PC-3 (cell line): ENCODE results near the gene UBE2S. TPM values are rescaled to one million over a fixed set of nuclear protein-coding genes. Genes with fewer than 3 reads are reported as not detected.

Experiments used
- ATAC-seq: fragments of 200-7000 bp; cut with Tn5 transposase; 2 replicates; pipeline ENCODE4 v1.9.1; 2020; ENCODE audit warnings: mild to moderate bottlenecking, moderate library complexity
- BruUV-seq: library from RNA; stranded (reverse); fragments of 400-500 nt; replicated peaks from 2 replicates; lab custom pipeline; 2021; lab: Mats Ljungman, UMichigan
- CTCF ChIA-PET: fragments of 300-600 bp; sonication (Branson Sonifier 250); formaldehyde crosslinking; loops from one replicate; lab custom pipeline; 2022; ENCODE audit warnings: antibody characterized with exemption; lab: Charles Lee
- POLR2A ChIA-PET: fragments of 300-600 bp; sonication (Branson Sonifier 250); formaldehyde crosslinking; loops from one replicate; lab custom pipeline; 2022; ENCODE audit warnings: antibody characterized with exemption; ENCODE audit not compliant: unreplicated experiment; lab: Charles Lee
- DNase-seq: peaks from one replicate; pipeline ENCODE4 v3.0.0-alpha.2; 2015
- H2AFZ ChIP-seq: fragments of 300-600 bp; sonication (generic); 2 replicates; pipeline ENCODE4 v1.6.0; 2016; ENCODE audit warnings: antibody characterized with exemption, low read length
- H3F3A ChIP-seq: fragments of 300-600 bp; sonication (generic); one replicate; pipeline ENCODE4 v1.6.0; 2017; ENCODE audit warnings: antibody characterized with exemption, low read length, control low read depth, mild to moderate bottlenecking; ENCODE audit not compliant: unreplicated experiment
- H3K27ac ChIP-seq: fragments of 300-600 bp; sonication (generic); 2 replicates; pipeline ENCODE4 v1.5.1; 2016; ENCODE audit warnings: mild to moderate bottlenecking, low read length
- H3K27me3 ChIP-seq: fragments of 300-600 bp; sonication (generic); 2 replicates; pipeline ENCODE4 v1.6.1; 2016; ENCODE audit warnings: low read length, mixed read lengths
- H3K36me3 ChIP-seq: fragments of 300-600 bp; sonication (generic); 2 replicates; pipeline ENCODE4 v1.6.1; 2016; ENCODE audit warnings: low read depth, mixed run types, low read length, mixed read lengths
- H3K4me1 ChIP-seq: fragments of 300-600 bp; sonication (generic); 2 replicates; pipeline ENCODE4 v1.5.1; 2016; ENCODE audit warnings: low read length; ENCODE audit not compliant: insufficient read depth
- H3K4me2 ChIP-seq: fragments of 300-600 bp; sonication (generic); 2 replicates; pipeline ENCODE4 v1.6.0; 2016; ENCODE audit warnings: low read length
- H3K4me3 ChIP-seq: fragments of 300-600 bp; sonication (generic); 2 replicates; pipeline ENCODE4 v1.5.1; 2016; ENCODE audit warnings: mild to moderate bottlenecking, low read length, mixed read lengths
- H3K79me2 ChIP-seq: fragments of 300-600 bp; sonication (generic); 2 replicates; pipeline ENCODE4 v1.6.1; 2017; ENCODE audit warnings: low read length, mixed read lengths
- H3K9ac ChIP-seq: fragments of 300-600 bp; sonication (generic); 2 replicates; pipeline ENCODE4 v1.6.0; 2016; ENCODE audit warnings: mild to moderate bottlenecking, low read length
- H3K9me2 ChIP-seq: fragments of 300-600 bp; sonication (generic); replicated peaks from 2 replicates; pipeline ENCODE4 v1.6.1; 2016; ENCODE audit warnings: mixed run types, low read length, mixed read lengths
- H3K9me3 ChIP-seq: fragments of 300-600 bp; sonication (generic); 2 replicates; pipeline ENCODE4 v1.6.1; 2016; ENCODE audit warnings: low read length, mixed read lengths
- H4K20me1 ChIP-seq: fragments of 300-600 bp; sonication (generic); 2 replicates; pipeline ENCODE4 v1.6.1; 2016; ENCODE audit warnings: low read length, mixed read lengths
- CTCF ChIP-seq: fragments of 300-600 bp; sonication (generic); conservative IDR thresholded peaks from 2 replicates; pipeline ENCODE4 v1.5.1; 2017; ENCODE audit warnings: antibody characterized with exemption, low read depth, mild to moderate bottlenecking, low read length
- EZH2 ChIP-seq: fragments of 300-600 bp; sonication (generic); IDR thresholded peaks from one replicate; pipeline ENCODE4 v1.6.1; 2017; ENCODE audit warnings: antibody characterized with exemption, mild to moderate bottlenecking, low read length; ENCODE audit not compliant: unreplicated experiment
- EZH2phosphoT487 ChIP-seq: fragments of 300-600 bp; sonication (generic); IDR thresholded peaks from 2 replicates; pipeline ENCODE4 v1.6.1; 2018; ENCODE audit warnings: mild to moderate bottlenecking, antibody characterized with exemption, low read length, borderline replicate concordance
- intact Hi-C: fragments of 100-400 bp; cut with micrococcal nuclease; formaldehyde crosslinking; loops from 2 replicates; pipeline ENCODE4 v1.9.0; 2023
- total RNA-seq: library from RNA; depleted of rRNA; stranded (reverse); fragments of >200 nt; gene quantifications from 2 replicates; pipeline ENCODE4 v1.2.3, GENCODE V29; 2014

Gene UBE2S
- total RNA-seq, 1 experiment from 2014 or later, result 2,245 TPM

- Histone ChIP-seq H3K79me2 (peaks cover 1% of the 10 kb centered on the region), H3K9me3 (no peaks in the 10 kb centered on the region), H2AFZ (no peak within 1 kb of the TSS), H3K27ac (no peak within 1 kb of the TSS), H3K36me3 (no peaks in the 10 kb centered on the region), H3K4me1 (peaks cover 30% of the 10 kb centered on the region), H3K27me3 (no peaks in the 10 kb centered on the region), H3K9me2 (no peaks in the 10 kb centered on the region), H3K4me2 (no peak within 1 kb of the TSS), H3K9ac (no peak within 1 kb of the TSS), H3K4me3 (no peak within 1 kb of the TSS), H4K20me1 (no peaks in the 10 kb centered on the region), H3F3A (no peaks in the 10 kb centered on the region)
- intact Hi-C loops, result no loop called here
- POLR2A ChIA-PET, result interaction anchor here (0.7 kb wide), 1 partner anchor 1185 kb away, joined by 25 read pairs; no protein-coding TSS in a partner anchor
- ATAC-seq (peak; percentile 10; the same call in 1 of the 2 replicates), DNase-seq (no peak)
- TF ChIP-seq CTCF (no peak), EZH2phosphoT487 (no peak), EZH2 (no peak)
- CTCF ChIA-PET, result no interaction called here
- BruUV-seq, result no TSS peak
Measured at GRCh38 chr19:55376241-55376933, 31.2 kb downstream of the UBE2S start, which contains the start of gene TMEM190. Gene TMEM190 (plus strand): TSS chr19:55376826. CDS start chr19:55376854, 28 bp downstream.

- peak overlapping the region; percentile 6; the same call in 1 of the 2 replicates for H3K27ac ChIP-seq
- H3K4me2 ChIP-seq, result peak overlapping the region; percentile 71
- no peaks in the 10 kb centered on the region for H3K27me3 ChIP-seq
- no peak for TF ChIP-seq CTCF
- no peak for TF ChIP-seq EZH2phosphoT487
- no peak for TF ChIP-seq EZH2
- H3K4me3 ChIP-seq, result peak overlapping the region; percentile 29; the same call in 1 of the 2 replicates
- H3F3A ChIP-seq, result peaks cover 5% of the 10 kb centered on the region
- H3K9ac ChIP-seq, result no peak overlapping the region
- no peaks in the 10 kb centered on the region for H3K36me3 ChIP-seq
- intact Hi-C loops, result loop anchor here (5.0 kb wide), 1 partner anchor 72 kb away; no protein-coding TSS in a partner anchor
- peak; percentile 1 for ATAC-seq
- no peaks in the 10 kb centered on the region for H4K20me1 ChIP-seq
- CTCF ChIA-PET, result interaction anchor here (1.0 kb wide), 1 partner anchor 9 kb away, joined by 5 read pairs; no protein-coding TSS in a partner anchor
- H3K4me1 ChIP-seq, result peaks cover 44% of the 10 kb centered on the region
- POLR2A ChIA-PET, result no interaction called here
- H2AFZ ChIP-seq, result peak overlapping the region; percentile 17; the same call in 1 of the 2 replicates
- H3K79me2 ChIP-seq, result no peaks in the 10 kb centered on the region
- no TSS peak for BruUV-seq
- no peak for DNase-seq
- H3K9me3 ChIP-seq, result no peaks in the 10 kb centered on the region
- H3K9me2 ChIP-seq, result no peaks in the 10 kb centered on the region
Measured at GRCh38 chr19:55373993-55374757, 33.4 kb downstream of the UBE2S start.
